Transverse colon (tissue), 4 donors: ENCODE measurements around the gene RHEX. TPM values are rescaled to one million over a fixed set of nuclear protein-coding genes. Genes with fewer than 3 reads are reported as not detected.

Experiments used
- DNase-seq: peaks from one replicate; pipeline ENCODE4 v3.0.0-alpha.2; 2019
- H3K27ac ChIP-seq, 4 donors: fragments of 200-600 bp; sonication (generic); 2 replicates each; pipeline ENCODE4 v1.5.1; 2016 to 2018; ENCODE audit warnings: inconsistent platforms in 4 of 4
- H3K27me3 ChIP-seq: fragments of 200-600 bp; sonication (generic); 2 replicates; pipeline ENCODE4 v1.5.1; 2017; ENCODE audit warnings: inconsistent platforms
- H3K36me3 ChIP-seq, 4 donors: fragments of 200-600 bp; sonication (generic); 2 replicates each; pipeline ENCODE4 v1.5.1; 2017 to 2019; ENCODE audit warnings: inconsistent platforms in 4 of 4
- H3K4me1 ChIP-seq, 4 donors: fragments of 200-600 bp; sonication (generic); 2 replicates each; pipeline ENCODE4 v1.5.1; 2017 to 2020; ENCODE audit warnings: inconsistent platforms in 4 of 4
- H3K4me3 ChIP-seq, 4 donors: fragments of 200-600 bp; sonication (generic); 1 replicate in 1 of 4; 2 replicates in 3 of 4; pipeline versions ENCODE4 v1.5.1 to v1.6.1; 2017 to 2019; ENCODE audit warnings: inconsistent platforms in 4 of 4
- H3K9me3 ChIP-seq, 2 donors: fragments of 200-600 bp; sonication (generic); 2 replicates each; pipeline ENCODE4 v1.5.1; 2017 to 2019; ENCODE audit warnings: inconsistent platforms in 2 of 2
- CTCF ChIP-seq, 5 experiments: fragments of 200-600 bp in 3 of 5; fragments of 450-650 bp in 2 of 5; sonication (generic) in 3 of 5; IDR thresholded peaks; 1 replicate in 2 of 5; 2 replicates in 3 of 5; pipeline ENCODE4 v1.5.1; 2016 to 2017; ENCODE audit warnings: antibody characterized with exemption in 5 of 5, inconsistent platforms in 3 of 5, mild to moderate bottlenecking in 2 of 5, moderate library complexity in 1 of 5
- EP300 ChIP-seq: sonication (generic); formaldehyde crosslinking; IDR thresholded peaks from one replicate; pipeline ENCODE4 v1.6.1; 2017; ENCODE audit warnings: antibody characterized with exemption, low read depth
- POLR2A ChIP-seq: fragments of 450-650 bp; IDR thresholded peaks from one replicate; pipeline ENCODE4 v1.6.1; 2016; ENCODE audit warnings: antibody characterized with exemption, mild to moderate bottlenecking, moderate library complexity
- POLR2AphosphoS5 ChIP-seq, 3 donors: sonication (generic); formaldehyde crosslinking; IDR thresholded peaks; one replicate each; pipeline ENCODE4 v1.6.1; 2016; ENCODE audit warnings: antibody characterized with exemption in 3 of 3
- WGBS, 2 donors: methylation state at CpG; one replicate each; pipeline ENCODE4 v1.1.5; 2018; ENCODE audit warnings: low coverage in 1 of 2; 5-methylcytosine and 5-hydroxymethylcytosine counted together
- in situ Hi-C, 4 donors: fragments of 200-750 bp; cut with MboI; loops; one replicate each; pipeline versions ENCODE4 v1.15.0 to v1.15.1; 2017; ENCODE audit warnings: low sequenced_read_pairs in 3 of 4, low pct_ligation_motif_present in 1 of 4, low pct_unique_long_range_greater_than_20kb in 1 of 4
- intact Hi-C: fragments of 100-400 bp; cut with DNase I; formaldehyde crosslinking; loops from one replicate; pipeline ENCODE4 v1.15.1; 2023; ENCODE audit warnings: low total_unique reads
- total RNA-seq, 4 donors: library from RNA; depleted of rRNA; stranded (reverse); fragments of >200 nt; gene quantifications; one replicate each; pipeline ENCODE4 v1.1.0, GENCODE V29; 2016

Gene RHEX
- total RNA-seq, 4 donors from 2014 or later: 0.96 to 4.8 TPM; not detected in 2

- no peak overlapping the region for H3K27ac ChIP-seq
- no peaks in the 10 kb centered on the region for H3K27me3 ChIP-seq
- in situ Hi-C loops: no loop called here
- no peak for DNase-seq
- WGBS, 2 donors: 83 to 92% methylated on average over 4 to 6 of the region's 6 CpGs
- no peak overlapping the region for H3K4me3 ChIP-seq
- H3K36me3 ChIP-seq: no peaks in the 10 kb centered on the region
- H3K9me3 ChIP-seq: no peaks in the 10 kb centered on the region
- intact Hi-C loops: no loop called here
- TF ChIP-seq POLR2AphosphoS5 (IDR thresholded peaks at IDR 0.05) (no peak), CTCF (IDR thresholded peaks at IDR 0.05) (no peak), POLR2A (no peak)
- peaks cover 0 to 11% (median 0%) of the 10 kb centered on the region in 4 donors for H3K4me1 ChIP-seq
Observed at GRCh38 chr1:206013026-206013795, 39.8 kb upstream of the RHEX start.

GRCh38 chr1:206014601-206015000 lies 38.4 kb upstream of the RHEX start:
- WGBS, 2 donors: 93 to 100% methylated on average over 4 to 5 of the region's 5 CpGs
- no peak for DNase-seq
- Histone ChIP-seq H3K4me3 (no peak overlapping the region), H3K27me3 (no peaks in the 10 kb centered on the region), H3K4me1 (peaks cover 0 to 11% (median 0%) of the 10 kb centered on the region in 4 donors), H3K36me3 (no peaks in the 10 kb centered on the region), H3K27ac (no peak overlapping the region), H3K9me3 (no peaks in the 10 kb centered on the region)
- TF ChIP-seq POLR2AphosphoS5 (IDR thresholded peaks at IDR 0.05) (no peak), POLR2A (no peak), CTCF (IDR thresholded peaks at IDR 0.05) (no peak), EP300 (no peak)
- in situ Hi-C loops (no loop called here), intact Hi-C loops (no loop called here)

- H3K27ac ChIP-seq: no peak overlapping the region
- 36 to 69% methylated on average over 1 of the region's 1 CpG for WGBS, 2 donors
- TF ChIP-seq CTCF (IDR thresholded peaks at IDR 0.05) (no peak), POLR2A (no peak), EP300 (no peak), POLR2AphosphoS5 (IDR thresholded peaks at IDR 0.05) (no peak)
- H3K4me1 ChIP-seq: peaks cover 0 to 11% (median 0%) of the 10 kb centered on the region in 4 donors
- no peak for DNase-seq
- H3K4me3 ChIP-seq: no peak overlapping the region
- no peaks in the 10 kb centered on the region for H3K36me3 ChIP-seq
- intact Hi-C loops: no loop called here
- no peaks in the 10 kb centered on the region for H3K9me3 ChIP-seq
- in situ Hi-C loops: no loop called here
- H3K27me3 ChIP-seq: no peaks in the 10 kb centered on the region
Observed at GRCh38 chr1:206015071-206015470, 37.9 kb upstream of the RHEX start.

- no peaks in the 10 kb centered on the region for H3K36me3 ChIP-seq
- no peaks in the 10 kb centered on the region for H3K27me3 ChIP-seq
- intact Hi-C loops (no loop called here), in situ Hi-C loops (no loop called here)
- TF ChIP-seq POLR2A (no peak), CTCF (IDR thresholded peaks at IDR 0.05) (no peak), EP300 (no peak)
- no peak overlapping the region for H3K4me3 ChIP-seq
- no peaks in the 10 kb centered on the region for H3K9me3 ChIP-seq
- 86% methylated on average over 4 of the region's 4 CpGs; no CpG with 5 or more reads in 1 of the 2 donors for WGBS, 2 donors
- no peak for DNase-seq
- H3K27ac ChIP-seq: no peak overlapping the region
- peaks cover 0 to 11% (median 2%) of the 10 kb centered on the region in 4 donors for H3K4me1 ChIP-seq
Observed at GRCh38 chr1:206020393-206021007, 32.5 kb upstream of the RHEX start.
